ENCODE results near the gene KDM5B. TPM values are rescaled to one million over a fixed set of nuclear protein-coding genes. Genes with fewer than 3 reads are reported as not detected.

KDM5B gene
- total and polyA plus RNA-seq, 2 of the 8 experiments (the other 6 are each of a cell fraction or from before 2014, with no cell fraction given), result 73.3 to 210 TPM

- no peak overlapping the region for H2BK12ac ChIP-seq (ENCODE audit: low read depth, low read length)
- H4K91ac ChIP-seq (replicated peaks; ENCODE audit: insufficient read length, low read length), result no peak overlapping the region
- POLR2A ChIA-PET (ENCODE audit: partially characterized antibody), result interaction anchor here (0.8 to 3.2 kb wide), 5 partner anchors 19 to 56 kb away, joined by 3 to 12 read pairs (median 4); partner anchors contain the start of gene KDM5B
- no peak overlapping the region for H3K4ac ChIP-seq (replicated peaks; ENCODE audit: insufficient read length, low read depth, low read length)
- H3K56ac ChIP-seq (replicated peaks; ENCODE audit: insufficient read length, low read depth, low read length), result no peak overlapping the region
- peaks cover 2% of the 10 kb centered on the region; the same call in 1 of the 2 replicates for H3K79me1 ChIP-seq (ENCODE audit: low read depth, low read length)
- no peak for FAIRE-seq
- no peak overlapping the region for H3K9ac ChIP-seq (replicated peaks in 1 of 4; ENCODE audit: extremely low read depth in 1 of 4, low read depth in 3 of 4, low read length in 3 of 4)
- 94% methylated on average over 4 of the region's 4 CpGs; no CpG with 5 or more reads in 1 of the 2 experiments for WGBS, 2 experiments (ENCODE audit: extremely low coverage in 1 of 2, insufficient coverage in 1 of 2, insufficient read length in 1 of 2, insufficient replicate concordance in 2 of 2, low coverage in 1 of 2, low lambda C conversion rate in 2 of 2, missing lambda C conversion rate in 1 of 2)
- H3K23me2 ChIP-seq (ENCODE audit: low read depth, low read length), result no peaks in the 10 kb centered on the region
- no peak overlapping the region for H2BK15ac ChIP-seq (ENCODE audit: low read length)
- no peak overlapping the region for H3K4me2 ChIP-seq (ENCODE audit: insufficient read depth in 1 of 2, low read depth in 2 of 2, low read length in 2 of 2)
- CTCF ChIA-PET (ENCODE audit: partially characterized antibody), result interaction anchor here (0.6 to 1.8 kb wide), 7 partner anchors 8 to 431 kb away, joined by 3 to 5 read pairs (median 3); no protein-coding TSS in a partner anchor
- peaks cover 13 to 18% of the 10 kb centered on the region in 2 experiments for H4K20me1 ChIP-seq (replicated peaks in 1 of 2; ENCODE audit: control insufficient read depth in 1 of 2, insufficient read depth in 2 of 2, low read length in 2 of 2)
- H2BK20ac ChIP-seq (ENCODE audit: low read length), result no peak overlapping the region
- no peak overlapping the region for H4K8ac ChIP-seq (ENCODE audit: extremely low read depth, insufficient read depth, low read length)
- no peak overlapping the region for H2BK5ac ChIP-seq (ENCODE audit: low read depth, low read length)
- no peaks in the 10 kb centered on the region for H3K27me3 ChIP-seq (replicated peaks in 1 of 4; ENCODE audit: control insufficient read depth in 3 of 4, extremely low read depth in 1 of 4, insufficient read depth in 3 of 4, low read length in 3 of 4)
- H3K9me3 ChIP-seq (ENCODE audit: insufficient read depth in 2 of 2, low read depth in 1 of 2, low read length in 1 of 2), result no peaks in the 10 kb centered on the region
- H3K4me1 ChIP-seq (replicated peaks in 1 of 4; ENCODE audit: control insufficient read depth in 3 of 4, insufficient read depth in 4 of 4, low read length in 3 of 4), result no peaks in the 10 kb centered on the region
- no peak overlapping the region for H2AFZ ChIP-seq (ENCODE audit: low read length)
- H3K36me3 ChIP-seq (ENCODE audit: control insufficient read depth in 2 of 4, insufficient read depth in 4 of 4, low read length in 3 of 4), result peaks cover 0 to 10% (median 3%) of the 10 kb centered on the region in 4 experiments; a peak in 4 of 8 replicates
- H3K23ac ChIP-seq (ENCODE audit: insufficient read length), result no peak overlapping the region
- H3K79me2 ChIP-seq (ENCODE audit: control insufficient read depth in 1 of 2, insufficient read depth in 2 of 2, low read length in 2 of 2), result peaks cover 28 to 96% of the 10 kb centered on the region in 2 experiments
- H4K5ac ChIP-seq (ENCODE audit: insufficient read length, low read depth, low read length), result no peak overlapping the region
- H3K18ac ChIP-seq (ENCODE audit: extremely low read depth, low read length), result no peak overlapping the region
- no peak overlapping the region for H3K4me3 ChIP-seq (ENCODE audit: extremely low read depth in 1 of 4, insufficient read depth in 2 of 4, low read depth in 3 of 4, low read length in 4 of 4)
- DNase-seq (ENCODE audit: low read depth in 1 of 2, low spot score in 2 of 2), result no peak
- H2AK5ac ChIP-seq (ENCODE audit: low read depth, low read length), result no peak overlapping the region
- no peak overlapping the region for H2BK120ac ChIP-seq (replicated peaks; ENCODE audit: low read depth, low read length)
- no peak overlapping the region for H3K27ac ChIP-seq (ENCODE audit: low read depth, low read length)
- H3K14ac ChIP-seq (ENCODE audit: insufficient read length), result no peak overlapping the region
- TF ChIP-seq CTBP2 (IDR thresholded peaks at IDR 0.05; ENCODE audit: borderline replicate concordance, insufficient read depth, insufficient read length, low read length), result no peak
- no peak for TF ChIP-seq KDM4A (IDR thresholded peaks at IDR 0.05; ENCODE audit: low read depth, low read length, severe bottlenecking)
- no peak for TF ChIP-seq SP2 (IDR thresholded peaks at IDR 0.05; ENCODE audit: low read length)
- no peak for TF ChIP-seq NRF1 (IDR thresholded peaks at IDR 0.05; ENCODE audit: low read depth, low read length)
- no peak for TF ChIP-seq BACH1 (IDR thresholded peaks at IDR 0.05; ENCODE audit: low read length)
- TF ChIP-seq TEAD4 (IDR thresholded peaks at IDR 0.05; ENCODE audit: low read depth, low read length), result no peak
- no peak for TF ChIP-seq SAP30 (IDR thresholded peaks at IDR 0.05; ENCODE audit: insufficient read depth, insufficient replicate concordance, low read length)
- TF ChIP-seq GABPA (IDR thresholded peaks at IDR 0.05; ENCODE audit: borderline replicate concordance, insufficient read depth, low read length), result no peak
- no peak for TF ChIP-seq EZH2 (IDR thresholded peaks at IDR 0.05; ENCODE audit: low read depth, low read length, severe bottlenecking)
- no peak for TF ChIP-seq FOSL1 (IDR thresholded peaks at IDR 0.05; ENCODE audit: insufficient read depth, low read depth, low read length)
- no peak for TF ChIP-seq SP4 (IDR thresholded peaks at IDR 0.05; ENCODE audit: low read length)
- TF ChIP-seq CBX8 (IDR thresholded peaks at IDR 0.05; ENCODE audit: borderline replicate concordance, low read depth, low read length), result no peak
- TF ChIP-seq MAX (IDR thresholded peaks at IDR 0.05), result no peak
- no peak for TF ChIP-seq JUND (IDR thresholded peaks at IDR 0.05; ENCODE audit: low read length)
These were observed 27.0 kb downstream of the KDM5B start for GRCh38 chr1:202781180-202781579.

All from H1 (cell line).